Endometrial microvascular endothelial cells (primary cell): ENCODE measurements around the gene EEF1AKMT2. TPM values are rescaled to one million over a fixed set of nuclear protein-coding genes. Genes with fewer than 3 reads are reported as not detected.
"Not testable (repeated sequence)": the region's sequence is repeated elsewhere in the genome, so short reads cannot be mapped to it uniquely, and the experiment has no call there.

Experiments
- in situ Hi-C: cut with HindIII; loops from 2 replicates; pipeline ENCODE4 v1.10.0; 2017; ENCODE audit warnings: low sequenced_read_pairs, low pct_unique_long_range_greater_than_20kb; ENCODE audit errors: inconsistent ontology term
- total RNA-seq: library from RNA; depleted of rRNA; stranded (reverse); fragments of >200 nt; gene quantifications from one replicate; pipeline ENCODE4 v1.2.3, GENCODE V29; 2015; ENCODE audit errors: inconsistent ontology term

The EEF1AKMT2 gene
- total RNA-seq: 28.2 TPM

- in situ Hi-C loops: no loop called here
These were observed at the start of gene EEF1AKMT2 for GRCh38 chr10:124791547-124792348. TSS of gene EEF1AKMT2 (minus strand) at chr10:124791887. CDS start at chr10:124791833, 54 bp downstream.

GRCh38 chr10:124837687-124838086, 46.0 kb upstream of the EEF1AKMT2 start:
- in situ Hi-C loops: no loop called here

- in situ Hi-C loops: no loop called here
These were observed 39.4 kb upstream of the EEF1AKMT2 start for GRCh38 chr10:124831116-124831515.

GRCh38 chr10:124830445-124830844, 38.8 kb upstream of the EEF1AKMT2 start:
- in situ Hi-C loops: no loop called here

GRCh38 chr10:124829447-124830115, 37.9 kb upstream of the EEF1AKMT2 start:
- in situ Hi-C loops: no loop called here

- in situ Hi-C loops: no loop called here
These were observed 35.8 kb upstream of the EEF1AKMT2 start for GRCh38 chr10:124827474-124827873.

- in situ Hi-C loops: no loop called here
These were observed 34.6 kb upstream of the EEF1AKMT2 start for GRCh38 chr10:124826262-124826661.

GRCh38 chr10:124825702-124826101, 34.0 kb upstream of the EEF1AKMT2 start:
- in situ Hi-C loops: no loop called here

GRCh38 chr10:124824932-124825331, 33.2 kb upstream of the EEF1AKMT2 start:
- in situ Hi-C loops: not testable (repeated sequence)

- in situ Hi-C loops: no loop called here
These were observed 32.8 kb upstream of the EEF1AKMT2 start for GRCh38 chr10:124824507-124824906.

- in situ Hi-C loops: no loop called here
These were observed 29.8 kb upstream of the EEF1AKMT2 start for GRCh38 chr10:124821520-124821919.

GRCh38 chr10:124820121-124820520, 28.4 kb upstream of the EEF1AKMT2 start:
- in situ Hi-C loops: no loop called here

GRCh38 chr10:124802313-124802675, 10.6 kb upstream of the EEF1AKMT2 start:
- in situ Hi-C loops: no loop called here

GRCh38 chr10:124799211-124799610, 7.5 kb upstream of the EEF1AKMT2 start:
- in situ Hi-C loops: no loop called here

GRCh38 chr10:124798781-124799180, 7.1 kb upstream of the EEF1AKMT2 start:
- in situ Hi-C loops: no loop called here

GRCh38 chr10:124798364-124798763, 6.7 kb upstream of the EEF1AKMT2 start:
- in situ Hi-C loops: no loop called here

- in situ Hi-C loops: no loop called here
These were observed 1.3 kb upstream of the EEF1AKMT2 start for GRCh38 chr10:124792998-124793352.

GRCh38 chr10:124782900-124783299, 8.8 kb downstream of the EEF1AKMT2 start:
- in situ Hi-C loops: not testable (repeated sequence)

GRCh38 chr10:124768791-124769190, 22.9 kb downstream of the EEF1AKMT2 start:
- in situ Hi-C loops: no loop called here

GRCh38 chr10:124765256-124765655, 26.4 kb downstream of the EEF1AKMT2 start:
- in situ Hi-C loops: no loop called here
